ENCODE data around the gene PKDCC. TPM values are rescaled to one million over a fixed set of nuclear protein-coding genes. Genes with fewer than 3 reads are reported as not detected.

PKDCC gene
- total and polyA plus RNA-seq, 2 donors (not counting 1 experiment from before 2014, with no cell fraction given): 0.20 to 0.82 TPM

- H3K36me3 ChIP-seq (replicated peaks in 1 of 2; ENCODE audit: control extremely low read depth in 1 of 2, control insufficient read depth in 1 of 2, extremely low read depth in 1 of 2, insufficient read depth in 2 of 2, low read length in 1 of 2): no peaks in the 10 kb centered on the region
- intact Hi-C loops (cut with micrococcal nuclease): no loop called here
- POLR2A ChIA-PET: no interaction called here
- peaks cover 12 to 13% of the 10 kb centered on the region in 2 donors for H3K4me1 ChIP-seq (ENCODE audit: control insufficient read depth in 2 of 2, insufficient read depth in 2 of 2, low read length in 2 of 2)
- H3K27ac ChIP-seq (ENCODE audit: low read length in 2 of 2): no peak overlapping the region
- CTCF ChIA-PET: no interaction called here
- Mint-ChIP-seq H3K27me3 (peaks cover 44% of the 10 kb centered on the region), H3K27ac (no peak overlapping the region), H3K4me3 (no peak overlapping the region), H3K9me3 (ENCODE audit: insufficient read depth) (no peaks in the 10 kb centered on the region), H3K4me1 (peaks cover 7% of the 10 kb centered on the region)
- DNase-seq (no peak), ATAC-seq (ENCODE audit: low read depth) (no peak)
- H3K9me3 ChIP-seq (ENCODE audit: control extremely low read depth in 1 of 3, control insufficient read depth in 2 of 3, insufficient read depth in 1 of 3, low read length in 2 of 3): no peaks in the 10 kb centered on the region
- H4K20me1 ChIP-seq (ENCODE audit: control insufficient read depth, insufficient read depth, low read length, poor library complexity, severe bottlenecking): no peaks in the 10 kb centered on the region
- no peaks in the 10 kb centered on the region for H3K79me2 ChIP-seq (ENCODE audit: control insufficient read depth, insufficient read depth, low read length)
- no peak overlapping the region for H3K9ac ChIP-seq (ENCODE audit: low read length)
- TF ChIP-seq CTCF (IDR thresholded peaks at IDR 0.05): no peak
- TF ChIP-seq EZH2 (IDR thresholded peaks at IDR 0.05; ENCODE audit: borderline replicate concordance, insufficient read depth, low read depth, low read length, poor library complexity, severe bottlenecking): no peak
- no peak overlapping the region for H3K4me2 ChIP-seq (replicated peaks; ENCODE audit: low read depth, low read length, poor library complexity, severe bottlenecking)
- no peak overlapping the region for H2AFZ ChIP-seq (ENCODE audit: insufficient read depth, low read depth, low read length, poor library complexity, severe bottlenecking)
- 77% methylated on average over 3 of the region's 8 CpGs for WGBS (ENCODE audit: insufficient coverage)
- H3K27me3 ChIP-seq (replicated peaks in 1 of 4; ENCODE audit: control extremely low read depth in 1 of 4, control insufficient read depth in 3 of 4, insufficient read depth in 4 of 4, low read length in 3 of 4): peaks cover 0 to 36% (median 13%) of the 10 kb centered on the region in 4 experiments
- no peak overlapping the region for H3K4me3 ChIP-seq (ENCODE audit: control extremely low read depth in 1 of 5, extremely low read depth in 1 of 5, insufficient read depth in 1 of 5, low read depth in 2 of 5, low read length in 4 of 5)
Measured at GRCh38 chr2:42050703-42051542, 3.1 kb downstream of the PKDCC start.

- no peak for DNase-seq
- H3K27me3 ChIP-seq (replicated peaks in 1 of 4; ENCODE audit: control extremely low read depth in 1 of 4, control insufficient read depth in 3 of 4, insufficient read depth in 4 of 4, low read length in 3 of 4): peaks cover 0 to 29% (median 12%) of the 10 kb centered on the region in 4 experiments
- no peak overlapping the region for H3K4me2 ChIP-seq (replicated peaks; ENCODE audit: low read depth, low read length, poor library complexity, severe bottlenecking)
- H3K9me3 ChIP-seq (ENCODE audit: control extremely low read depth in 1 of 3, control insufficient read depth in 2 of 3, insufficient read depth in 1 of 3, low read length in 2 of 3): no peaks in the 10 kb centered on the region
- H3K4me1 Mint-ChIP-seq: peaks cover 7% of the 10 kb centered on the region
- H3K27ac ChIP-seq (ENCODE audit: low read length in 2 of 2): no peak overlapping the region
- peaks cover 11 to 12% of the 10 kb centered on the region in 2 donors for H3K4me1 ChIP-seq (ENCODE audit: control insufficient read depth in 2 of 2, insufficient read depth in 2 of 2, low read length in 2 of 2)
- ChIA-PET CTCF (no interaction called here), POLR2A (no interaction called here)
- no CpG with 5 or more reads among the region's 11 CpGs for WGBS (ENCODE audit: insufficient coverage)
- no peak overlapping the region for H3K4me3 Mint-ChIP-seq
- no peaks in the 10 kb centered on the region for H3K36me3 ChIP-seq (replicated peaks in 1 of 2; ENCODE audit: control extremely low read depth in 1 of 2, control insufficient read depth in 1 of 2, extremely low read depth in 1 of 2, insufficient read depth in 2 of 2, low read length in 1 of 2)
- no peak overlapping the region for H3K4me3 ChIP-seq (ENCODE audit: control extremely low read depth in 1 of 5, extremely low read depth in 1 of 5, insufficient read depth in 1 of 5, low read depth in 2 of 5, low read length in 4 of 5)
- H2AFZ ChIP-seq (ENCODE audit: insufficient read depth, low read depth, low read length, poor library complexity, severe bottlenecking): no peak overlapping the region
- H3K27ac Mint-ChIP-seq: no peak overlapping the region
- no peak for TF ChIP-seq CTCF (IDR thresholded peaks at IDR 0.05)
- no peak for TF ChIP-seq EZH2 (IDR thresholded peaks at IDR 0.05; ENCODE audit: borderline replicate concordance, insufficient read depth, low read depth, low read length, poor library complexity, severe bottlenecking)
- no peak for ATAC-seq (ENCODE audit: low read depth)
- no peaks in the 10 kb centered on the region for H3K79me2 ChIP-seq (ENCODE audit: control insufficient read depth, insufficient read depth, low read length)
- no peaks in the 10 kb centered on the region for H4K20me1 ChIP-seq (ENCODE audit: control insufficient read depth, insufficient read depth, low read length, poor library complexity, severe bottlenecking)
- H3K9ac ChIP-seq (ENCODE audit: low read length): no peak overlapping the region
- intact Hi-C loops (cut with micrococcal nuclease): no loop called here
- peaks cover 39% of the 10 kb centered on the region for H3K27me3 Mint-ChIP-seq
- no peaks in the 10 kb centered on the region for H3K9me3 Mint-ChIP-seq (ENCODE audit: insufficient read depth)
Measured at GRCh38 chr2:42051543-42052235, 3.9 kb downstream of the PKDCC start.
